ENCODE data around the gene OMP.

- no peak for TF ChIP-seq CTCF (IDR thresholded peaks at IDR 0.05)
- no peak for TF ChIP-seq POLR2A (IDR thresholded peaks at IDR 0.05)
Observed at GRCh38 chr11:77126156-77126775, 23.6 kb downstream of the OMP start.

Measured in body of pancreas (tissue), 4 donors.